HG02571 (cell line): ENCODE results near the gene DGCR8.

Source experiments
- ATAC-seq: cut with Tn5 transposase; IDR thresholded peaks from one replicate; pipeline ENCODE4 v1.9.1; 2021; ENCODE audit warnings: mild to moderate bottlenecking, moderate library complexity; ENCODE audit not compliant: unreplicated experiment

Gene DGCR8

GRCh38 chr22:20052309-20053259, 27.5 kb upstream of the DGCR8 start:
- no peak for ATAC-seq

DNA sequence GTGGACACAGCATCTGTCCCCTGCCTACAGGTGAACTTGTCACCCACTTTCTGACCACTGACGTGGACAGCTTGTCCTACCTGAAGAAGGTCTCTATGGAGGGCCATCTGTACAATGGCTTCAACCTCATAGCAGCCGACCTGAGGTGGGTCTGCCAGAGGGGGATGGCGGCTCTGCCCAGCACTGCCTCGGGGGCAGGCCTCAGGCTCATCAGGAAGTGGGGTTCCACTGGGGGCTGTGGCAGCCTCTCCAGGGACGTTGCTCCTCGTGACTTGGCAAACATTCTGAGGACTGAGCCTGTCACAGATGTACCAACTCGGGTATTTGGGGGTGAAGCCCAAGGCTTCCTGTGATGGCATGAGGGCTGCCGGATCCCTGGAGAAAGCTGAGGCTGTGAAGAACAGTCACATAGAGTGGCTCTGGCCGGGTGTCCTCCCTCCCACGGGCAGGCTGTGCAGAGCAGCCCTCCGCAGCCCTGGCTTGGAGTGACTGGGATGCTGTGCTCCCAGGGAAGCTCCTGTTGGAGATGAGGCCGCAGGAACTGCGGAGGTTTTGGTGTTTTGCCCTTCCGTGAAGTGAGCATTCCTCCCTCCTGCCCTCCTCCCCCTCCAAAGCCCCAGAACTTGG, 26.5 kb upstream of the DGCR8 start:
- ATAC-seq, result no peak

GRCh38 chr22:20054034-20054427, 26.0 kb upstream of the DGCR8 start:
- ATAC-seq, result no peak

GRCh38 chr22:20054485-20054884, 25.6 kb upstream of the DGCR8 start:
- no peak for ATAC-seq

- no peak for ATAC-seq
Observed at GRCh38 chr22:20055144-20055543, 24.9 kb upstream of the DGCR8 start.

DNA sequence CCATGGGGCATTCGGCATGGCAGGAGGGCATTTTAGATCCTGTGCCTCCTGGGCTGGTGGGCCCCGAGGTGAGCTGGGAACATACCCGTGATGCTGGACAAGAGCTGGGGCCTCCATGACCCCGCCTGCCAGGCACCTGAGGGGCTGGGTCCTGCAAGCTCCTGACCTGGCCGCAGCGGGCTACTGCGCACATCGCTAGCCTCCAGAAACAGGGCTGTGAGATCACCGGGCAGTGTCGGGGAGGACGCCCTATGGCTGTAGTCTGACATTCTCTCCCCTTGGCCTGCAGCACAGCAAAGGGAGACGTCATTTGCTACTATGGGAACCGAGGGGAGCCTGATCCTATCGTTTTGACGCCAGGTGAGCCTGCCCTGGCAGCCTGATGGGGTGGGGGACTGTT, 24.4 kb upstream of the DGCR8 start:
- no peak for ATAC-seq

- ATAC-seq, result no peak
Observed at GRCh38 chr22:20056161-20056560, 23.9 kb upstream of the DGCR8 start.

DNA sequence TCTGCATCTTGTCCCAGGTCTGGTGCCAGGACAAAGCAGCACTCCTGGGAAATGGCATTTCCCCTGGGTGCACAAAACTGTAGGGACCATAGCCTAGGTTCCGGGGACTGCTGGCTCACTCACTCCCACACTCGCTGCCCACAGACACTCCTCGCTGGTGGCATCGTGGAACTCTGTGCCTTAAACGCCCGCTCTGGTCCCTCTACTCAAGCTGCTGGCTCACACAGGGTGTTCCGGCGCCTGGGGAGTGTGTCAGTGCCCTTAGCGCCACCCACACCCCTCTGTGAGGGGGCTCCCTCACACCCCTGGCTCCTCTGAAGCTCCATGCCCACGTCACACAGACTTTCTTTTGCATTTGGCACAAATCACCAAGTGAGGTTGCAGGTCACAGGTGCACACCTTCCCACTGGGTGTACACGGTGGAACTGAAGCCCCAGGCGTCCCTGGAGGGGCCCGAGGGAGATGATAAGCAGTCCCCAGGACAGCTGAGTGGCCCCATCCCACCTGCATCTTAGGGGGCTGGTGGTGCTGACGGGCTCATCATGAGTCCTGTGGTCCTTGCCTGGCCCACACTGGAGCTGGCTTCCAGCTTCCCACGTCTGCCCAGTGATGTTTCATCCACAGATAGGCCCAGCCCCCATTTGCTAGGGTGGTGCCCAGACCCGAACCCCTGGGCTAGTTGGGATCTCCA, 23.2 kb upstream of the DGCR8 start:
- no peak for ATAC-seq

GRCh38 chr22:20057596-20058268, 22.3 kb upstream of the DGCR8 start:
- no peak for ATAC-seq

- ATAC-seq, result no peak
Observed at GRCh38 chr22:20058989-20059770, 20.9 kb upstream of the DGCR8 start.

GRCh38 chr22:20060700-20061480, 19.2 kb upstream of the DGCR8 start:
- ATAC-seq, result no peak

DNA sequence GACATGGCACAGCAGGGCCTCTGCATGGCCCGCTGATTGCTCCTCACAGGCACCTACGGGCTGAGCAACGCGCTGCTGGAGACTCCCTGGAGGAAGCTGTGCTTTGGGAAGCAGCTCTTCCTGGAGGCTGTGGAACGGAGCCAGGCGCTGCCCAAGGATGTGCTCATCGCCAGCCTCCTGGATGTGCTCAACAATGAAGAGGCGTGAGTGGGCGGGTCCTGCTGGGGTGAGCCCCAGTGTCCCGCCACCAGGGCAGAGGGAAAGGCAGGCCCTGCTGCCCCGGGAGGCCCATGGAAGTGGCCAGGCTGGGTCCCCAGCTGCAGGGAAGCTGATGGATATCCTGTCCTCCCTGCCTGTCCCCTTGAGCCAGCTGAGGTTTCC, 18.6 kb upstream of the DGCR8 start:
- ATAC-seq, result no peak

GRCh38 chr22:20062043-20062765, 17.8 kb upstream of the DGCR8 start:
- no peak for ATAC-seq

DNA sequence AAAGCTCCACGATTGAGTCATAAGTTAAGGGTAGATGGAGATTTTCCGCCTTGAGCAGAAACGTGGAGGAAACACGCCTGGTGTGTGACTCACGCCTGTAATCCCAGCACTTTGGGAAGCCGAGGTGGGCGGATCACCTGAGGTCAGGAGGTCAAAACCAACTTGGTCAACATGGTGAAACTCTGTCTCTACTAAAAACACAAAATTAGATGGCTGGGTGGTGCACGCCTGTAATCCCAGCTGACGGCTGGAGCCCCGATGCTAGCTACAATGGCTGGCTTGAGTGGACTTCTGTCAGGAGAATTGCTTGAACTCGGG, 17.3 kb upstream of the DGCR8 start:
- no peak for ATAC-seq

DNA sequence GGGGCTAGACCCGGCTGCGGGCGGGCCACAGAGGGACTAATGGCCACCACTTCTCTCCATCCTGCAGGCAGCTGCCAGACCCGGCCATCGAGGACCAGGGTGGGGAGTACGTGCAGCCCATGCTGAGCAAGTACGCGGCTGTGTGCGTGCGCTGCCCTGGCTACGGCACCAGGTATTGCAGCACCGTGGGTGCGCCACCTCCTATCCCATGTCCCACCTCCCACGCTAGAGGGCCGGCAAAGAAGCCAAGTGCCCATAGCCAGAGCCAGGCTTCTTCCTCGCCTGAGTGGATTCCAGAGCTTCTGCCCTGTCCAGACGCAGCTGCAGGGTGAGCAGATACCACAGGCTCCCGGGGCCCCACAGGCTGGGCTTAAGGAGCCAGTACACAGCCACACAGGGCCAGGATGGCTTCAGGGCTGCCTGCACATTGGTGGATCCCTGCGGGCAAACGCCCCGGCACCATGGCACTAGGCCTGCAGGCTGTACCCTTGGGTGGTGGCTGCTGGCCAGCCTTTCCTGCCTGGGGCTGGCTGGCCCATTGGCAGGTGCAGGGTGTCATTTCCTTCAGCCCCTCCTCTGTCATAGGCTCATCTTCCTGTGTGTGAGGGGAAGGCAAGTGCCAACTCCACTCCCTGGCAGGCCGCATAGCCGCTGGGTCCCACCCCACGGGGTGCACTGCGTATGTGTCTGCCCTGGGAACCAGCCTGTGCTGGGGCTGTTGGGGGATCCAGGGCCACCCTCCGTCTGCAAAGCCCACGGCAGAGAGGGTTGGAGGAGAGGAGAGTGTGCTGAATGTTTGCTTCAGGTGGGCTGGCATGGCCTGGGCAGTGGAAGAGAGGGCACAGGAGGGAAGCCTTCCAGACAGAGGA, 16.5 kb upstream of the DGCR8 start:
- ATAC-seq, result no peak

DNA sequence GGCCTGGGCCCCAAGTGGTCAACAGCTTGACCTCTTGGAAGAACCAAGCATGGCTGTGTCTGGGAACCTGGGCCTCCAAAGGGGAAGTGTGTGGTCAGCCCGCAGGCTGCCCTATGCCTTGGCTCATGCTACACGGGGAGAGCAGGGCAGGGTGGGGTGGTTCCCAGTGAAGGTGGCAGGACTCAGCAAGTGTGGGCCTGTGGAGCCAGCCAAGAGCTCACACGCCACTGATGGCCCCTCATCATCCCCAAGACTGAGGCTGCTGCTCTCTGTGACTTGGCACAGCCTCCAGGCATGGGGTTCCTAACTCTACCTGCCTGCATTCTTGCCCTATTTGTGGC, 15.9 kb upstream of the DGCR8 start:
- ATAC-seq, result no peak

- no peak for ATAC-seq
Observed at GRCh38 chr22:20064545-20065262, 15.3 kb upstream of the DGCR8 start.
